Measurements from ENCODE around the gene FKBP4. TPM values are rescaled to one million over a fixed set of nuclear protein-coding genes. Genes with fewer than 3 reads are reported as not detected.
"Not testable (repeated sequence)": the region's sequence is repeated elsewhere in the genome, so short reads cannot be mapped to it uniquely, and the experiment has no call there.

The FKBP4 gene
- total RNA-seq, 1 experiment from 2014 or later: 76.7 TPM

DNA sequence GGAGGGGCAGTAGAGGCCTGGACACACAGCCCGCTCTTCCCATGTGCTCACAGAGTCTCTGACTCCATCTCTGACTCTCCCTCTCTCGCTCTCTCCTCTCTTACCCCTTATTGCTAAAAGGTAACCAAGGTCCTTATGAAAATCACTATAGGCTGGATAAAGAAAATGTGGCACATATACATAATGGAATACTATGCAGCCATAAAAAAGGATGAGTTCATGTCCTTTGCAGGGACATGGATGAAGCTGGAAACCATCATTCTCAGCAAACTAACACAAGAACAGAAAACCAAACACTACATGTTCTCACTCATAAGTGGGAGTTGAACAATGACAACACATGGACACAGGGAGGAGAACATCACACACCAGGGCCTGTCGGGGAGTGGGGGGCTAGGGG, 24.2 kb upstream of the FKBP4 start:
- H3K9ac ChIP-seq (ENCODE audit: low read length); H3K4me1 ChIP-seq (ENCODE audit: low read length); H3K9me3 ChIP-seq (ENCODE audit: low read length); H3K9me2 ChIP-seq (replicated peaks; ENCODE audit: insufficient read depth, low read length); DNase-seq; H3K4me2 ChIP-seq (ENCODE audit: low read depth, low read length, poor library complexity, severe bottlenecking); H3K4me3 ChIP-seq (ENCODE audit: low read length); H3K27me3 ChIP-seq (ENCODE audit: low read length); H4K20me1 ChIP-seq (ENCODE audit: insufficient read depth, low read depth, low read length); H2AFZ ChIP-seq (ENCODE audit: low read length); H3K79me2 ChIP-seq (ENCODE audit: low read length); H3K27ac ChIP-seq (ENCODE audit: low read length); H3K36me3 ChIP-seq (ENCODE audit: insufficient read depth, low read length): not testable (repeated sequence)

GRCh38 chr12:2772370-2772769, 22.4 kb upstream of the FKBP4 start:
- no peaks in the 10 kb centered on the region for H3K79me2 ChIP-seq (ENCODE audit: low read length)
- no peaks in the 10 kb centered on the region for H3K27me3 ChIP-seq (ENCODE audit: low read length)
- H2AFZ ChIP-seq (ENCODE audit: low read length): no peak overlapping the region
- H3K9me3 ChIP-seq (ENCODE audit: low read length): no peaks in the 10 kb centered on the region
- no peaks in the 10 kb centered on the region for H3K4me1 ChIP-seq (ENCODE audit: low read length)
- H3K27ac ChIP-seq (ENCODE audit: low read length): no peak overlapping the region
- H3K4me3 ChIP-seq (ENCODE audit: low read length): no peak overlapping the region
- no peak overlapping the region for H3K4me2 ChIP-seq (ENCODE audit: low read depth, low read length, poor library complexity, severe bottlenecking)
- H3K9me2 ChIP-seq (replicated peaks; ENCODE audit: insufficient read depth, low read length): no peaks in the 10 kb centered on the region
- no peak for DNase-seq
- no peak overlapping the region for H3K9ac ChIP-seq (ENCODE audit: low read length)
- no peaks in the 10 kb centered on the region for H4K20me1 ChIP-seq (ENCODE audit: insufficient read depth, low read depth, low read length)
- no peaks in the 10 kb centered on the region for H3K36me3 ChIP-seq (ENCODE audit: insufficient read depth, low read length)

DNA sequence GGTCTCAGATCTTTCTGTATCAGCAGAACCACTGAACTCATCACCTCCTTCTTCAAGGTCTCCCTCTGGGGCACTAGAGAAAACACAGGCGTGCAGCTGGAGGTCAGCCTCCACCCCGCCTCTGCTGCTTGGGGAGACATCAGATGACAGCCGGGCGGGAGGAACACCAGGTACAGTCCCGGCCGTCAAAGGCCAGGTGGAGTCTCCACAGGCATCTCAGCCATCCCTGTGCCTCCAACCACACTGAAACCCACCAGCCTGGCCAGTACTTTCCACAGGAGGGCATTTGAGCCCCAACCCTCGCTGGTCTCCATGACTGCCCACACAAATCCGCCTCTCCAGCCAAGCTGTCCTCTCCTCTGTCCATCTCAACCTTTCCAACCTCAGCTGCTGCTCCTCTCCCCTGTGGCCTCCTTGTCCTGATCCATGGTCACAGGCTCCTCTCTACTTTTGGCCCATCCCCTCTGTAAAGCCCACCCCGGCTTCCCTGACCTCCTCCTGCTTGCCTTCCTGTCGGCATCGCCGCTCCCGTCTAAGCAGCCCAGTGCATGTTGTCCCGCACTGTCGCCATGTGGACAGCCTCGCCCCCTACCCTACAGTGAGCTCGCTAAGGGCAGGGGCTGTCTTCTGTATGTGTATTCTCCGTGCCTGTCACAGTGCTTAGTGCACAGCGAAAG, 21.4 kb upstream of the FKBP4 start:
- Histone ChIP-seq H2AFZ (ENCODE audit: low read length) (no peak overlapping the region), H3K36me3 (ENCODE audit: insufficient read depth, low read length) (no peaks in the 10 kb centered on the region), H3K4me2 (ENCODE audit: low read depth, low read length, poor library complexity, severe bottlenecking) (no peak overlapping the region), H3K9me2 (replicated peaks; ENCODE audit: insufficient read depth, low read length) (no peaks in the 10 kb centered on the region), H3K79me2 (ENCODE audit: low read length) (no peaks in the 10 kb centered on the region), H3K27ac (ENCODE audit: low read length) (no peak overlapping the region), H3K27me3 (ENCODE audit: low read length) (no peaks in the 10 kb centered on the region), H3K9ac (ENCODE audit: low read length) (no peak overlapping the region), H3K4me3 (ENCODE audit: low read length) (no peak overlapping the region), H4K20me1 (ENCODE audit: insufficient read depth, low read depth, low read length) (no peaks in the 10 kb centered on the region), H3K4me1 (ENCODE audit: low read length) (no peaks in the 10 kb centered on the region), H3K9me3 (ENCODE audit: low read length) (no peaks in the 10 kb centered on the region)
- DNase-seq: no peak

DNA sequence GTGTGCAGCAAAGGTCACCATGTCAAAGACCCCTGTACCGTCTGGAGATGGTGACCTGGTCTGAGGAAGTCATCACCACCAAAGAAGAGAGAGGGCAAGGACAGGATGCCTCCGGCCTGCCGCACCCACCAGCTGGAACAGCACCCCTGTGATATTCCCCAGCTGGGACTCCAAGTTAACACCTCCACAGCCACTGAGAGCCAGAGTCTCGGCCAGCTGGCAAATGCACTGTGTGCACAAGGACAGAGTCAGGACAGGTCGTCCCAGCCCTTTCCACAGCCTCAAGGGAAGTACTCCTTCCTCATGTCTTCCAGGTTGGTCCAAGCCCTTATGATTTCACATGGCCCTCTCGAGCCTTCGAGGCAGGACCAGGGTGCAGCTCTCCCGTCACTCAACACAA, 19.3 kb upstream of the FKBP4 start:
- no peak overlapping the region for H3K4me2 ChIP-seq (ENCODE audit: low read depth, low read length, poor library complexity, severe bottlenecking)
- no peaks in the 10 kb centered on the region for H3K27me3 ChIP-seq (ENCODE audit: low read length)
- no peak overlapping the region for H3K9ac ChIP-seq (ENCODE audit: low read length)
- H2AFZ ChIP-seq (ENCODE audit: low read length): no peak overlapping the region
- DNase-seq: no peak
- peaks cover 8% of the 10 kb centered on the region for H3K4me1 ChIP-seq (ENCODE audit: low read length)
- no peak overlapping the region for H3K27ac ChIP-seq (ENCODE audit: low read length)
- no peak overlapping the region for H3K4me3 ChIP-seq (ENCODE audit: low read length)
- H3K9me2 ChIP-seq (replicated peaks; ENCODE audit: insufficient read depth, low read length): no peaks in the 10 kb centered on the region
- H3K9me3 ChIP-seq (ENCODE audit: low read length): no peaks in the 10 kb centered on the region
- no peaks in the 10 kb centered on the region for H3K36me3 ChIP-seq (ENCODE audit: insufficient read depth, low read length)
- H3K79me2 ChIP-seq (ENCODE audit: low read length): no peaks in the 10 kb centered on the region
- H4K20me1 ChIP-seq (ENCODE audit: insufficient read depth, low read depth, low read length): no peaks in the 10 kb centered on the region

GRCh38 chr12:2776129-2776806, 18.5 kb upstream of the FKBP4 start:
- Histone ChIP-seq H2AFZ (ENCODE audit: low read length) (no peak overlapping the region), H3K9me3 (ENCODE audit: low read length) (no peaks in the 10 kb centered on the region), H3K27me3 (ENCODE audit: low read length) (no peaks in the 10 kb centered on the region), H3K4me3 (ENCODE audit: low read length) (no peak overlapping the region), H3K79me2 (ENCODE audit: low read length) (no peaks in the 10 kb centered on the region), H3K4me1 (ENCODE audit: low read length) (peaks cover 8% of the 10 kb centered on the region), H3K9ac (ENCODE audit: low read length) (no peak overlapping the region), H3K27ac (ENCODE audit: low read length) (no peak overlapping the region), H3K4me2 (ENCODE audit: low read depth, low read length, poor library complexity, severe bottlenecking) (no peak overlapping the region), H3K36me3 (ENCODE audit: insufficient read depth, low read length) (no peaks in the 10 kb centered on the region), H4K20me1 (ENCODE audit: insufficient read depth, low read depth, low read length) (no peaks in the 10 kb centered on the region), H3K9me2 (replicated peaks; ENCODE audit: insufficient read depth, low read length) (no peaks in the 10 kb centered on the region)
- no peak for DNase-seq

- Histone ChIP-seq H3K4me1 (ENCODE audit: low read length) (peaks cover 8% of the 10 kb centered on the region), H2AFZ (ENCODE audit: low read length) (no peak overlapping the region), H3K9ac (ENCODE audit: low read length) (no peak overlapping the region), H3K79me2 (ENCODE audit: low read length) (no peaks in the 10 kb centered on the region), H3K27me3 (ENCODE audit: low read length) (0 out of 2 replicates have a peak, but pooled peaks cover 1% of the 10 kb centered on the region), H3K4me2 (ENCODE audit: low read depth, low read length, poor library complexity, severe bottlenecking) (no peak overlapping the region), H3K36me3 (ENCODE audit: insufficient read depth, low read length) (no peaks in the 10 kb centered on the region), H3K9me3 (ENCODE audit: low read length) (no peaks in the 10 kb centered on the region), H3K4me3 (ENCODE audit: low read length) (no peak overlapping the region), H4K20me1 (ENCODE audit: insufficient read depth, low read depth, low read length) (no peaks in the 10 kb centered on the region), H3K27ac (ENCODE audit: low read length) (no peak overlapping the region), H3K9me2 (replicated peaks; ENCODE audit: insufficient read depth, low read length) (no peaks in the 10 kb centered on the region)
- peak; percentile 55 for DNase-seq
Measured at GRCh38 chr12:2779281-2779680, 15.5 kb upstream of the FKBP4 start.

- Histone ChIP-seq H3K4me2 (ENCODE audit: low read depth, low read length, poor library complexity, severe bottlenecking) (no peak overlapping the region), H3K27me3 (ENCODE audit: low read length) (0 out of 2 replicates have a peak, but pooled peaks cover 3% of the 10 kb centered on the region), H4K20me1 (ENCODE audit: insufficient read depth, low read depth, low read length) (no peaks in the 10 kb centered on the region), H3K9me3 (ENCODE audit: low read length) (no peaks in the 10 kb centered on the region), H3K79me2 (ENCODE audit: low read length) (no peaks in the 10 kb centered on the region), H3K4me1 (ENCODE audit: low read length) (peaks cover 6% of the 10 kb centered on the region), H3K4me3 (ENCODE audit: low read length) (no peak overlapping the region), H3K9me2 (replicated peaks; ENCODE audit: insufficient read depth, low read length) (no peaks in the 10 kb centered on the region), H3K9ac (ENCODE audit: low read length) (no peak overlapping the region), H3K36me3 (ENCODE audit: insufficient read depth, low read length) (no peaks in the 10 kb centered on the region), H2AFZ (ENCODE audit: low read length) (no peak overlapping the region), H3K27ac (ENCODE audit: low read length) (no peak overlapping the region)
- DNase-seq: peak; percentile 75
Measured at GRCh38 chr12:2783936-2784600, 10.7 kb upstream of the FKBP4 start.

DNA sequence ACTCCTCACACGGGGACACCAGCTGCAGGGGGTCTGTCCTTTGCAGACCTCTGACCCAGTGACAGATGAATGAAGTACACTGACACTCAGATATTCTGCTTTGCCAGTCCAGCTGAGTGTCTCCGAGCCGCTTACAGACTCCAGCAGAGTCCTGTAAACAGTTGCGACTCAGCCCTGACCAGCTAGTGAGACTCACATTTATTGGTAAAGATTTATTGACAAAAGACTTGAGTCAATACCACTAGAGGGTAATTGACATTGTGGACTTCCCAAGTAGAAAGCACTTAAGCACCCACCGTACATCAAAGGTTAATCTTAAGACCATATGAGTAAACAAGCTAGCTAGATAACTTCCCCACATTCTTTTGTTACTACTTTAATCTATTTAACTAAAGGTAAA, 9.8 kb upstream of the FKBP4 start:
- no peaks in the 10 kb centered on the region for H3K4me1 ChIP-seq (ENCODE audit: low read length)
- no peak overlapping the region for H3K4me3 ChIP-seq (ENCODE audit: low read length)
- no peaks in the 10 kb centered on the region for H3K36me3 ChIP-seq (ENCODE audit: insufficient read depth, low read length)
- H3K9ac ChIP-seq (ENCODE audit: low read length): no peak overlapping the region
- DNase-seq: no peak
- no peak overlapping the region for H2AFZ ChIP-seq (ENCODE audit: low read length)
- H3K9me2 ChIP-seq (replicated peaks; ENCODE audit: insufficient read depth, low read length): no peaks in the 10 kb centered on the region
- H4K20me1 ChIP-seq (ENCODE audit: insufficient read depth, low read depth, low read length): no peaks in the 10 kb centered on the region
- no peak overlapping the region for H3K27ac ChIP-seq (ENCODE audit: low read length)
- H3K9me3 ChIP-seq (ENCODE audit: low read length): no peaks in the 10 kb centered on the region
- H3K79me2 ChIP-seq (ENCODE audit: low read length): no peaks in the 10 kb centered on the region
- H3K27me3 ChIP-seq (ENCODE audit: low read length): 0 out of 2 replicates have a peak, but pooled peaks cover 3% of the 10 kb centered on the region
- no peak overlapping the region for H3K4me2 ChIP-seq (ENCODE audit: low read depth, low read length, poor library complexity, severe bottlenecking)
